Natural killer cell treated with Interleukin-12 subunit alpha and Interleukin-12 subunit beta and Interleukin-15 and Interleukin-18, amount 100 ng/mL, for 72 hours (primary cell): ENCODE data around the gene QSER1. TPM values are rescaled to one million over a fixed set of nuclear protein-coding genes. Genes with fewer than 3 reads are reported as not detected.
"Not testable (repeated sequence)": the region's sequence is repeated elsewhere in the genome, so short reads cannot be mapped to it uniquely, and the experiment has no call there.

Source experiments
- ATAC-seq, 2 donors: fragments of 150-1000 bp; cut with Tn5 transposase in 1 of 2; sonication (Bioruptor Pico), chemical (Tn5 transposase) in 1 of 2; 2 replicates each; pipeline ENCODE4 v1.10.0; 2021
- DNase-seq: peaks from one replicate; pipeline ENCODE4 v3.0.0; 2022; ENCODE audit warnings: low spot score
- H3K27ac Mint-ChIP-seq, 2 donors: 1 replicate in 1 of 2; 2 replicates in 1 of 2; pipeline ENCODE4 v1.8.0; 2022; ENCODE audit warnings: mixed read lengths in 2 of 2, mild to moderate bottlenecking in 1 of 2, moderate library complexity in 1 of 2
- H3K27me3 Mint-ChIP-seq, 2 donors: 1 replicate in 1 of 2; 2 replicates in 1 of 2; pipeline ENCODE4 v1.8.0; 2022; ENCODE audit warnings: mixed read lengths in 2 of 2
- H3K36me3 Mint-ChIP-seq: one replicate; pipeline ENCODE4 v1.8.0; 2022; ENCODE audit warnings: mixed read lengths
- H3K4me1 Mint-ChIP-seq, 2 donors: 1 replicate in 1 of 2; 2 replicates in 1 of 2; pipeline ENCODE4 v1.8.0; 2022; ENCODE audit warnings: low read depth in 2 of 2, mixed read lengths in 2 of 2, mild to moderate bottlenecking in 1 of 2
- H3K4me3 Mint-ChIP-seq: one replicate; pipeline ENCODE4 v1.8.0; 2022; ENCODE audit warnings: mixed read lengths
- H3K9me3 Mint-ChIP-seq: 2 replicates; pipeline ENCODE4 v1.8.0; 2022; ENCODE audit warnings: mixed read lengths
- total RNA-seq, 2 donors: library from RNA; stranded (reverse); gene quantifications; one replicate each; pipeline ENCODE4 v1.2.3, GENCODE V29; 2022

QSER1 gene
- total RNA-seq, 2 donors from 2014 or later = 15.5 to 22.6 TPM

DNA sequence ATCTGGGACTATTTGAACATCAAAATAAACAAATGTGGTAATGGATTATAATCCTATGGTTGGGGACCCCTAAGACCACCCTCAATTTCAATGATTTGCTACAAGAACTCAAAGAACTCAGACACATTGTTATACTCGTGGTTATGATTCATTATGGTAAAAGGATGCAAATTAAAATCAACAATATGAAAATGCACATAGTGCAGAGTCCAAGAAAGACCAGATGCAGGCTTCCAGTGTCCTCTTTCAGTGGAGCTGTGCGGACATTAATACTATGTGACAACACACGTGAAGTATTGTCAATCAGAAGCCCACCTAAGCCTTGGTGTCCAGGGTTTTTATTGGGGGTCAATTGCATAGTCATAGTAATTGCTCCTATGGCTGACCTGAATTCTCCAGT is 9.2 kb upstream of the QSER1 start:
- DNase-seq (no peak), ATAC-seq (no peak)
- Mint-ChIP-seq H3K27ac (no peak overlapping the region), H3K9me3 (no peaks in the 10 kb centered on the region), H3K4me3 (no peak overlapping the region), H3K36me3 (no peaks in the 10 kb centered on the region), H3K27me3 (peaks cover 4 to 8% of the 10 kb centered on the region in 2 donors), H3K4me1 (no peaks in the 10 kb centered on the region)

DNA sequence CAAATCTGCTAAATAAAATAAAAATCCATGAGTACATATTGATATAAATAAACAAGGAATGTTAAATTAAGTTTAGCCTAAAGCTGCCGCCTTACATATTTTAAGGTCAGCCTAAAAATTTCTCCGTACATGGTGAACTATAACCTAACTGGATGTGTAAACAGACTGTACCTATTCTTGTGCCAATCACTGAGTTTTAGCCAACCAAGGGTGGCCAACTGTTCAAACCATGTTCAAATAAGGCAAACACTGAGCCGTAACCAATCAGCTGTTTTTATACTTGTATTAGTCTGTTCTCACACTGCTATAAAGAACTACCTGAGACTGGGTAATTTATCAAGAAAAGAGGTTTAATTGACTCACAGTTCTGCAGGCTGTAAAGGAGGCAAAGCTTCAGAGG is 8.6 kb upstream of the QSER1 start:
- no peak overlapping the region for H3K27ac Mint-ChIP-seq
- no peaks in the 10 kb centered on the region for H3K4me1 Mint-ChIP-seq
- H3K4me3 Mint-ChIP-seq = no peak overlapping the region
- H3K36me3 Mint-ChIP-seq = no peaks in the 10 kb centered on the region
- DNase-seq = no peak
- no peaks in the 10 kb centered on the region for H3K9me3 Mint-ChIP-seq
- peaks cover 4 to 8% of the 10 kb centered on the region in 2 donors for H3K27me3 Mint-ChIP-seq
- ATAC-seq = no peak

DNA sequence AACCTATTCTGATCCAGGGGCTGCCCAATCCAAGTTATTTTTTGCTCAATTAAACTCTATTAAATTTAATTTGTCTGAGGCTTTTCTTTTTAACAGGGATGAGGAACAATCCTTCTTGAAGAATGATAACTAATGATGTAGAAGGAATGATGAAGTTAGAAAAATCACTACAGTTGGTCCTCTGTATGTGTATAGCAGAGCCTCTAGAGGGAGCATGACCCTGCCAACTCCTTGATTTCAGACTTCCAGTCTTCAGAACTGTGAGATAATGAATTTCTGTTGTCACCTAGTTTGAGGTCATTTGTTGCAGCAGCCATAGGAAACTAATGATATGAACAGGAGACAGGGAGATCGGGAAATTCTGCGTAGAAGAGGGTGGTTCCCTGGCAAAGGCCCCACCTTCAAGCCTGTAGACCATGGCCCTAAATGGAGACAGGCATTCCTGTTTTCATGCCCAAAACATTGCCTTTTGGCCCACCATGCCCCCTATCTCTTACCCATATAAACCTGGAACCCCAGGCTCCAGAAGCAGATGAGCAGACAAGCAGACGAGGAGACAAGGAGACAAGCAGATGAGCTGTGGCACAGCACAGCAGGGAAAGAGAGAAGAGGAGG is 7.7 kb upstream of the QSER1 start:
- no peak overlapping the region for H3K4me3 Mint-ChIP-seq
- DNase-seq (no peak), ATAC-seq (no peak)
- no peaks in the 10 kb centered on the region for H3K4me1 Mint-ChIP-seq
- no peak overlapping the region for H3K27ac Mint-ChIP-seq
- H3K9me3 Mint-ChIP-seq = no peaks in the 10 kb centered on the region
- no peaks in the 10 kb centered on the region for H3K36me3 Mint-ChIP-seq
- H3K27me3 Mint-ChIP-seq = peaks cover 4 to 8% of the 10 kb centered on the region in 2 donors

DNA sequence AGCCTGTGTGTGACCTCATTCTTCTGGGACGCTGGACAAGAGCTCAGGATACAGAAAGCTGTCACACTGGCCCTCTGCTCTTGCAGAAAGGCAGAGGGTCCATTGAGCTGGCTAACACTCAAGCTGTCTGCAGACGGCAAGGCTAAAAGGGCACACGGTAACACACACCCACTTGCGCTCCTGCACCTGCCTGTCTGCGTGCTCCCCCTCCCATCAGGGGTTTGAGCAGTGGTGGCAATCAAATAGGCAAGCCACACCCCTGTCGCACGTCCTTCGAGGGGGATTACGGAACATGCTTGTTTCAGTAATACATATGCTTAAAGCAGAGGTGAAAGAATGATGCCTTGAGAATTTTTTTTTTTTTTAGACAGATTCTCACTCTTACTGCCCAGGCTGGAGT is 7.1 kb upstream of the QSER1 start:
- Mint-ChIP-seq H3K27me3 (peaks cover 4 to 8% of the 10 kb centered on the region in 2 donors), H3K4me1 (no peaks in the 10 kb centered on the region), H3K4me3 (no peak overlapping the region), H3K9me3 (no peaks in the 10 kb centered on the region), H3K27ac (no peak overlapping the region), H3K36me3 (no peaks in the 10 kb centered on the region)
- DNase-seq (no peak), ATAC-seq (no peak)

DNA sequence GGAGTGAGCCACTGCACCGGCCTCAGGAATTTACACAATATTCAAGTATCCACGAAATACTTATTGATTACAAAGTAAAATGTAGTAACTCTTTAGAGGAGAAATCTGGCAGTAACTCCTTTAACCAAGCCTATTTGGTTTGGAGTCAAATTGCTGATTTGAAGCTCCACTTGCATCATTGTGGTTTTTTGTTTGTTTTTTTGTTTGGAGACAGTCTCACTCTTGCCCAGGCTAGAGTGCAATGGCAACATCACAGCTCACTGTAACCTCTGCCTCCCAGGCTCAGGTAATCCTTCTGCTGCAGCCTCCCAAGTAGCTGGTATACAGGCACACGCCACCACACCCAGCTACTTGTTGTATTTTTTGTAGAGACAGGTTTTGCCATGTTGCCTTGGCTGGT is 6.4 kb upstream of the QSER1 start:
- Mint-ChIP-seq H3K4me3 (no peak overlapping the region), H3K27me3 (peaks cover 4% of the 10 kb centered on the region in 2 donors)
- no peak for ATAC-seq

DNA sequence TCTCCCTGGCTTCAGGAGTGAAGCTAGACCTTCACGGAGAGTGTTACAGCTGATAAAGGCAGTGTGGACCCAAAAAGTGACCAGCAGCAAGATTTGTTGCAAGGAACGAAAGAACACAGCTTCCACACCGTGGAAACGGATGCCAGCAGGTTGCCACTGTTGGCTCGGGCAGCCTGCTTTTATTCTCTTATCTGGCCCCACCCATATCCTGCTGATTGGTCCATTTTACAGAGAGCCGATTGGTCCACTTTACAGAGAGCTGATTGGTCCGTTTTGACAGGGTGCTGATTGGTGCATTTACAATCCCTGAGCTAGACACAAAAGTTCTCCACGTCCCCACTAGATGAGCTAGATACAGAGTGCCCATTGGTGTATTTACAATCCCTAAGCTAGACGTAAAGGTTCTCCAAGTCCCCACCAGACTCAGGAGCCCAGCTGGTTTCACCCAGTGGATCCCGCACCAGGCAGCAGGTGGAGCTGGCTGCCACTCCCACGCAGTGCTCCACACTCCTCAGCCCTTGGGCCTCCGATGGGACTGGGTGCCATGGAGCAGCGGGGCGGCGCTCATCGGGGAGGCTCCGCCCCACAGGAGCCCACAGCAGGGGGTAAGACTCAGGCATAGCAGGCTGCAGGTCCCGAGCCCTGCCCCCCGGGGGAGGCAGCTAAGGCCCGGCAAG is 4.8 kb upstream of the QSER1 start:
- peaks cover 9 to 10% of the 10 kb centered on the region in 2 donors for H3K4me1 Mint-ChIP-seq
- H3K9me3 Mint-ChIP-seq, H3K27me3 Mint-ChIP-seq, H3K36me3 Mint-ChIP-seq, H3K27ac Mint-ChIP-seq, H3K4me3 Mint-ChIP-seq, DNase-seq, ATAC-seq: not testable (repeated sequence)

More for the DNA sequence above, 6.4 kb upstream of the QSER1 start:
- no peak for DNase-seq
- Mint-ChIP-seq H3K36me3 (no peaks in the 10 kb centered on the region), H3K9me3 (no peaks in the 10 kb centered on the region), H3K27ac (no peak overlapping the region), H3K4me1 (peaks cover 0 to under 1% of the 10 kb centered on the region in 2 donors)

- not testable (repeated sequence) for H3K9me3 Mint-ChIP-seq, H3K4me3 Mint-ChIP-seq, ATAC-seq, H3K36me3 Mint-ChIP-seq, DNase-seq, H3K27me3 Mint-ChIP-seq, H3K27ac Mint-ChIP-seq
- peaks cover 9 to 10% of the 10 kb centered on the region in 2 donors for H3K4me1 Mint-ChIP-seq
Measured at GRCh38 chr11:32888384-32888710, 4.3 kb upstream of the QSER1 start.

DNA sequence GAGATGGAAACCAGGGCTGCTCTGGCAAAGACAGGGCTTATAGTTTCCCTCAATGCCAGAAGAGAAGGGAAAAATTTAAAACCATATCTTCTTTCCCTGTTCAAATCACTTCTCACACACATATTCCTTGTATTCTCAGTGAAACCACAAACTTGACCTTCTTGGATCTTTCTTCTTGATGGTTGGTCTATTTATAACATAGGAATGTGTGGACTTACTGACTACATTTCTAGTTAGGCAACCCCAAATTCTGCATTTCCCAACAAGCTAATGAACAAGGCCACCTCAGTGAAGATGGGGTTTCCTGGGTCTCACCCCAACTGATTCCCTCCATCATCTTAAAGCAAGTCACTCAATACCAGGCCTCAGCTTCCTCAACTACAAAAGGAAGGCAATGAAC is 3.8 kb upstream of the QSER1 start:
- Mint-ChIP-seq H3K27me3 (peaks cover 0 to 4% of the 10 kb centered on the region in 2 donors), H3K4me3 (no peak overlapping the region), H3K27ac (no peak overlapping the region), H3K4me1 (peaks cover 9 to 10% of the 10 kb centered on the region in 2 donors), H3K9me3 (no peaks in the 10 kb centered on the region), H3K36me3 (no peaks in the 10 kb centered on the region)
- DNase-seq (no peak), ATAC-seq (no peak)

GRCh38 chr11:32890843-32891656 is 1.6 kb upstream of the QSER1 start:
- ATAC-seq = no peak
- Mint-ChIP-seq H3K27ac (peak overlapping the region; percentile 72 to 85), H3K27me3 (no peaks in the 10 kb centered on the region), H3K4me3 (peak overlapping the region; percentile 79), H3K4me1 (peaks cover 15 to 16% of the 10 kb centered on the region in 2 donors), H3K36me3 (no peaks in the 10 kb centered on the region), H3K9me3 (no peaks in the 10 kb centered on the region)
- DNase-seq = no peak

DNA sequence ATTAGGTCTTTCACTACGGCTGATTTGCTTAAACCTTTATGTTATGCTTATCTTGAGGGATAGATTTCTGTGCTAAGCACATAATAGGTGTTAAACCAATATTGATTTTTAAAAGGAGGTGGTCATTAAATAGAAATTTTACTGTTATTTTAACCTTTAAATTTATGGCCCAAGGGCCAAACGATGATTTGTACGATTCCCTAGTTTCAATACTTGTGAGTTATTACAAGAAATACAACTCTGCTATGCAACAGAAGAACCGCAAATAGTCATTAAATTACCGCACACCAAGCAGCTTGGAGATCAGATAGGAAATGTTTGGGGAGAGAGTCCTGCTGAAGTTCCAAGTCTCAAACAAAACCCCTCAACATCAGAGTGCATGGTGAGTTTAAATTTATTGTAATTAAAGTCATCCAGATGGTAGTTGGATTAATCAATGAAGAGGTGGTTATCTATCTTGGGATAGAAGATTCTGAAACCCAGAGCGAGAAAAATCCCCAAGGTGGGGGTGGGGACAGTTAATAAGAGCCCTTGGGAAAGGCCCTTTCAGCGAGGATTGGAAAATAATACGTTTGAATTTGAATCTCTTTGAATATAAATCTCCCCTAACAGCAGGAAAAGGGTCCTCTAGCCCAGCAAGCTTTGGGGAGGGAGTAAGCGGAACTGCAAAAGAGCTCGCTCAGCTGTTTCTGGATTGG is 805 bp upstream of the QSER1 start:
- ATAC-seq = no peak
- no peak for DNase-seq
- H3K4me1 Mint-ChIP-seq = peaks cover 15 to 16% of the 10 kb centered on the region in 2 donors
- H3K36me3 Mint-ChIP-seq = no peaks in the 10 kb centered on the region
- no peaks in the 10 kb centered on the region for H3K9me3 Mint-ChIP-seq
- peak overlapping the region; percentile 72 to 85 for H3K27ac Mint-ChIP-seq
- no peaks in the 10 kb centered on the region for H3K27me3 Mint-ChIP-seq
- peak overlapping the region; percentile 79 for H3K4me3 Mint-ChIP-seq

GRCh38 chr11:32893093-32893342 is 407 bp downstream of the QSER1 start:
- DNase-seq (no peak), ATAC-seq (no peak)
- no peaks in the 10 kb centered on the region for H3K9me3 Mint-ChIP-seq
- H3K4me3 Mint-ChIP-seq = peak overlapping the region; percentile 87
- H3K27me3 Mint-ChIP-seq = no peaks in the 10 kb centered on the region
- no peak overlapping the region for H3K27ac Mint-ChIP-seq
- H3K36me3 Mint-ChIP-seq = no peaks in the 10 kb centered on the region
- peaks cover 21% of the 10 kb centered on the region in 2 donors for H3K4me1 Mint-ChIP-seq

- Mint-ChIP-seq H3K27ac (peak overlapping the region; percentile 64 to 86), H3K9me3 (no peaks in the 10 kb centered on the region), H3K4me3 (peak overlapping the region; percentile 87), H3K4me1 (peaks cover 22 to 23% of the 10 kb centered on the region in 2 donors), H3K36me3 (no peaks in the 10 kb centered on the region), H3K27me3 (no peaks in the 10 kb centered on the region)
- DNase-seq (peak; percentile 65), ATAC-seq (peak; percentile 58)
Measured at GRCh38 chr11:32893343-32894148, 935 bp downstream of the QSER1 start.

GRCh38 chr11:32894149-32894827 is 1.7 kb downstream of the QSER1 start:
- ATAC-seq = peak in 1 of 2 donors; percentile 42
- DNase-seq = no peak

More at GRCh38 chr11:32894149-32894827, 1.7 kb downstream of the QSER1 start:
- peak overlapping the region; percentile 64 to 86 for H3K27ac Mint-ChIP-seq
- H3K4me3 Mint-ChIP-seq = peak overlapping the region; percentile 87
- H3K9me3 Mint-ChIP-seq = no peaks in the 10 kb centered on the region
- H3K4me1 Mint-ChIP-seq = peaks cover 28 to 29% of the 10 kb centered on the region in 2 donors
- H3K36me3 Mint-ChIP-seq = no peaks in the 10 kb centered on the region
- no peaks in the 10 kb centered on the region for H3K27me3 Mint-ChIP-seq
